GM18511 (cell line): ENCODE data around the gene MAK.
"Not testable (repeated sequence)": the region's sequence is repeated elsewhere in the genome, so short reads cannot be mapped to it uniquely, and the experiment has no call there.

ENCODE experiments used
- ATAC-seq: cut with Tn5 transposase; IDR thresholded peaks from one replicate; pipeline ENCODE4 v1.9.1; 2021; ENCODE audit warnings: mild to moderate bottlenecking, moderate library complexity; ENCODE audit not compliant: unreplicated experiment

The MAK gene

DNA sequence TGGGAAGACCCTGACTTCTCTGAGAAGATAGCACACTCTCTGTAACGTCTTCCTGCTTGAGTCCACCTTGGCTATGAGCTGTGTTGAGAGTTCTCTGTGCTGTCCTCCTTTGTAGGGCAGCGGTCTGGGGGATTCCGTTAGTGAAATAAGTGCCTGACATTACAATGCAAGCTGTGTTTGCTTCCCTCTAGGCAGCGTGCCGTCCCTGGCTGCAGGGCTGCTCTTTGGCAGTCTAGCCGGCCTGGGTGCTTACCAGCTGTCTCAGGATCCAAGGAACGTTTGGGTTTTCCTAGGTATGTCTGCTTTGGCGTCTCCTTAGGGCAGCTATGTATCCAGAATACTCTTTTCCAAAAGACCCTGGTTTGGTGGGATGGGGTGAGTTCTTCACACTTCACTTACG is 112.6 kb downstream of the MAK start:
- ATAC-seq = no peak

DNA sequence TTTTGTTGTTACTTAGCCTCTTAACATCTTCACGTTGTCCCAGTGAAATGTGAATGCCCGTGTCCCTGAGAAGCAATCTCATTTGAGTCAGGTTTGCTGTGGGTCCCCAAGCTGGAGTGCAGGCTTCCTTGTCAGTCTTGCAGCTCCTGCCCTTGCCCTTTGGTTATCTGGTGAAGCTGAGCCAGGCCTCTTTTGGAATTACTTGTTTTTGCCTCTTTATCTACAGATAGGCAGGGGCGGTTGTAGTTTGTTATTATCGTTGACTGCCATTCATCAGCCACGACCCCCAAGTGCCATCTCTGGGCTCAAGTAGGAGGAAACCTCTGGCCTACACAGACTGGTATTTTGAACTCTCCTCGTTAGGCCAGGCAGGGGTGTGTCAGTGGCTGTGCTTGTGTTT is 113.3 kb downstream of the MAK start:
- no peak for ATAC-seq

DNA sequence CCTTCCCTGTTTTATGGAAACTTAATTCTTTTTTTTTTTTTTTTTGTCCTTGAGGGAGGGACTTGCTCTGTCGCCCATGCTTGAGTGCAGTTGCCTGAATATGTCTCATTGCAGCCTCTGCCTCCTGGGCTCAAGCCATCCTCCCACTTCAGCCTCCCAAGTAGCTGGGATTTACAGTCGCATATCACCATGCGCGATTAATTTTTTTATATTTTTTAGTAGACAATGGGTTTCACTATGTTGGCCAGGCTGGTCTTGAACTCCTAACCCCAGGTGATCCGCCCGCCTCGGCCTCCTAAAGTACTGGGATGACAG is 114.8 kb downstream of the MAK start:
- no peak for ATAC-seq

DNA sequence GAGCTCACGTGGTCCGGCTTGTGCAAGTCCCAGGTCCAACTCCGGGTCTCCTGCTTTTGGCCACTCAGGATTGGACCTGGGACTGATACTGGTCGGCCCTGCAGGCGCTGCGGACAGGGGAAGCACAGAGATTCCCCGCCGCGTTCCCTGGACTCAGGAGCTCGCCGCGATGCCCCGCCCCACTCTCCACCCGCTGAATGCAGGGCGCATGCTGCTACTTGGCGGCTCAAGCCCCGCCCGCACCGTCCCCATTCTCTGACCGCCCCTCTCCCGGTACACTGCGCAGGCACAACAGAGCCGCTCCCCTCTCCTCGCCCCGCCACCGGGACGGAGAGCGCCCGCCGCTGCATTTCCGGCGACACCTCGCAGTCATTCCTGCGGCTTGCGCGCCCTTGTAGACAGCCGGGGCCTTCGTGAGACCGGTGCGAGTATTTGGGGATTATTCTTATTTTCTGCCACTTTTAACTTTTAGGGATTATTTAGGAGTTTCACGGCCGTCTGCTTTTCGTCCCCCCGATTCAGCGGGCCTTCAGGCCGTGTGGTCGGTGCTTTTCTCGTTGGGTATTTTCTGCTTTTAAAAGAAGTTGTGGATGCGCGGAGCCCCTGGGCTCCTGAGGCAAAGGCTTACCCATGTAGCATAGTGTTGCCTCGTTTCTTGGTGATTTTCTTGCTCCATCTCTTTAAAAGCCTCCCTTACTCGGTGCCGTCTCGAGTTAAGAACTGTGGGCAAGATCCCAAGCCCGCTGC is 115.3 kb downstream of the MAK start, which contains the start of gene TMEM14C:
TMEM14C (plus strand) TSS at position 251 of the 747 bp plus-strand sequence. CDS start 1,544 bp downstream, outside the sequence.
- peak; percentile 97 for ATAC-seq

DNA sequence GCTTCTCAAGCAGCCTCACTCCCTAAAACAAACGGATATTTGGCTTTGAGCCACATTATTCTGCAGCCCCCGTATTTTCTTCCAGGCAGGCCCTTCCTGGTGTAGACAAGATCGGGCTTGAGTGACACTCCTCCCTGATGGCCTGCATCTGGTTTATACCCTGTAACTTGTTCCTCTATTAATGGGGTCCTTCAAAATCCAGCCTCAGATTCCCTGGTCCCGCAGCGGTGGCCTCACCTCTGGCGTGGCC is 115.8 kb downstream of the MAK start:
- ATAC-seq = no peak

DNA sequence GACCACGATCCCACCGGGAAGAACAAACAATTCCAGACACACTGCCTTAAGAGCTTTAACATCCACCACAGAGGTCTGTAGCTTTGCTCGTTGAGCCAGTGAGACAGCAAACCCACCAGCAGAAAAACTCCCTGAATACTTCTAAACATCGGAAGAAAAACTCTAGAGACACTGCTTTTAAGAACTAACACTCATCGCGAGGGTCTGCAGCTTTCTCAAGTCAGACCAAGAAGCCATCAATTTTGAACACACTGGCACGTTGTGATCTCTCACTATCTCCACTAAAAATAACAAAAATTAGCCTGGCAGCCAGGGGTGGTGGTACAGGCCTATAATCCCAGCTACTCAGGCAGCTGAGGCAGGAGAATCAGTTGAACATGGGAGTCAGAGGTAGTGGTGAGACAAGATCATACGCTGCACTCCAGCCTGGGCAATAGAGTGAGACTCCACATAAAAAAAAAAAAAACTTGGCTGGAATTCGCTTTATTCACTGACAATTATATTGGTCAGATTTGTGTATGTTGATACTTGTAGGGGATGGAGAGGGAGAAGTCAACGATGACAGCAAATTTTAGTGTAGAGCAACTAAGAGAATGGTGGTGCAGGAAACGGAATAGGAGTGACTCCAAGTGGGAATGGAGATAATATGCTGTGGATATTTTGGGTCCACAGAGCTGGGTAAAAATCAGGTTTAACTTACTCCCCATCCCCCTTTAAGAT is 116.3 kb downstream of the MAK start:
- ATAC-seq = no peak

DNA sequence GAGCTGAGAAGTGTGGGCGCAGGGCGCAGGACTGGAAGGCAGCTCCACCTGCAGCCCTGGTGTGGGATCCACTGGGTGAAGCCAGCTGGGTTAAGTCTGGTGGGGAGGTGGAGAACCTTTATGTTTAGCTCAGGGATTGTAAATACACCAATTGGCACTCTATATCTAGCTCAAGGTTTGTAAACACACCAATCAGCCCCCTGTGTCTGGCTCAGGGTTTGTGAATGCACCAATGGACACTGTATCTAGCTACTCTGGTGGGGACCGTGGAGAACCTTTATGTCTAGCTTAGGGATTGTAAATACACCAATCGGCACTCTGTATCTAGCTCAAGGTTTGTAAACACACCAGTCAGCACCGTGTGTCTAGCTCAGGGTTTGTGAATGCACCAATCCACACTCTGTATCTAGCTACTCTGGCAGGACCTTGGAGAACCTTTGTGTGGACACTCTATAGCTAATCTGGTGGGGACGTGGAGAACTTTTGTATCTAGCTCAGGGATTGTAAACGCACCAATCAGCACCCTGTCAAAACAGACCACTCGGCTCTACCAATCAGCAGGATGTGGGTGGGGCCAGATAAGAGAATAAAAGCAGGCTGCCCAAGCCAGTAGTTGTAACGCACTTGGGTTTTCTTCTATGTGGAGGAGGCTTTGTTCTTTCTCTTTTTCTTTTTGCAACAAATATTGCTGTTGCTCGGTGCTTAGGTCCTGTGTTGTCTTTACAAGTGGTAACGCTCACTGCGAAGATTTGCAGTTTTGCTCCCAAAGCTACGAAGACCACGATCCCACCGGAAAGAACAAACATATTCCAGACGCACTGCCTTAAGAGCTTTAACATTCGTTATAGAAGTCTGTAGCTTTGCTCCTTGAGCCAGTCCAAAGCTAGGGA is 117.1 kb downstream of the MAK start:
- ATAC-seq = not testable (repeated sequence)

DNA sequence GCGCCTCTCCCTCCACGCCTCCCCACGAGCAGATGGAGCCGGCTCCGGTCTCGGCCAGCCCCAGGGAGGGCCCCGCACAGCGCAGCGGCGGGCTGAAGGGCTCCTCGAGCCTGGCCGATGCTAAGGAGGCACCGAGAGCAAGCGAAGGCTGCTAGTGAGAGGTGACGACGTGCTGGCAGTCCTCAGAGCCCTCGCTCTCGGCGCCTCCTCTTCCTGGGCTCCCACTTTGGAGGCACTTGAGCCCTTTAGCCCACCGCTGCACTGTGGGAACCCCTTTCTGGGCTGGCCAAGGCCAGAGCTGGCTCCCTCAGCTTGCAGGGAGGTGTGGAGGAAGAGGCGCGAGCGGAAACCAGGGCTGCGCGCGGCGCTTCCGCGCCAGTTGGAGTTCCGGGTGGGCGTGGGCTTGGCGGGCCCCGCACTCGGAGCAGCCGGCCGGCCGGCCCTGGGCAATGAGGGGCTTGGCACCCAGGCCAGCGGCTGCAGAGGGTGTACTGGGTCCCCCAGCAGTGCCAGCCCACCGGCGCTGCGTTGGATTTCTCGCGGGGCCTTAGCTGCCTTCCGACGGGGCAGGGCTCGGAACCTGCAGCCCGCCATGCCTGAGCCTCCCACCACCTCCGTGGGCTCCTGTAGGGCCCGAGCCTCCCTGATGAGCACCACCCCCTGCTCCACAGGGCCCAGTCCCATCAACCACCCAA is 117.9 kb downstream of the MAK start:
- ATAC-seq = peak; percentile 21

DNA sequence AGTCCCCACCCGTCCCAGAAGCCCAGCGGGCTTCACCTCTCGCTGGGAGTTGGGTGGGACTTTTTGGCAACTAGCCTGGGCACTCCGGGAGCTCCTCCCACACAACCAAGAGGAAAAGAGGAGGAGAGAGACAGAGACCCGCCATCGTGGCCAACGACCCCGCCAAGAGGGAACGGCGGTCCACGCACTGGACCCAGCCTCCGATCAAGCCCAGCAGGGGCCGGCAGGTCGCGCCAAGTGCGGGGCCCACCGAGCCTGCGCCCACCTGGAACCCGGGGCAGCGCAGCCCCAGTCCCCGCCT is 118.4 kb downstream of the MAK start:
- ATAC-seq = no peak

DNA sequence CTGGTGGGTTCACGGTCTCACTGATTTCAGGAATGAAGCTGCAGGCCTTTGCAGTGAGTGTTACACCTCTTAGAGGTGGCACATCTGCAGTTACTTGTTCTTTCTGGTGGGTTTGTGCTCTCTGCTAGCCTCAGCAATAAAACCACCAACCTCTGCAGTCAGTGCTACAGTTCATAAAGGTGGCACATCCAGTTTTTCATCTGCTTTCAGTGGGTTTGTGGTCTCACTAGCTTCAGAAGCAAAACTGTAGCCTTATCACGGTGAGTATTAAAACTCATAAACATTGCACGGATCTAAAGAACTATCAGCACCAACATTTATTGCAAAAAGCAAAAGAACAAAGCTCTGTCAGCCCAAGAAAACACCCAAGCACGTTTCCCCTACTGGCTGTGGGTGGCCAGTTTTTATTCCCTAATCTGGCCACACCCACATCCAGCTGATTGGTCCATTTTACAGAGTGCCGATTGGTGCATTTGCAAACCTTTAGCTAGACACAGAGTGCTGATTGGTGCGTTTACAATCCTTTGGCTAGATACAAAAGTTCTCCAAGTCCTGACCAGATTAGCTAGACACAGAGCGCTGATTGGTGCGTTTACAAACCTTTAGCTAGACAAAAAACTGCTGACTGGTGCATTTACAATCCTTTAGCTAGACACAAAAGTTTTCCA is 118.9 kb downstream of the MAK start:
- ATAC-seq = no peak

DNA sequence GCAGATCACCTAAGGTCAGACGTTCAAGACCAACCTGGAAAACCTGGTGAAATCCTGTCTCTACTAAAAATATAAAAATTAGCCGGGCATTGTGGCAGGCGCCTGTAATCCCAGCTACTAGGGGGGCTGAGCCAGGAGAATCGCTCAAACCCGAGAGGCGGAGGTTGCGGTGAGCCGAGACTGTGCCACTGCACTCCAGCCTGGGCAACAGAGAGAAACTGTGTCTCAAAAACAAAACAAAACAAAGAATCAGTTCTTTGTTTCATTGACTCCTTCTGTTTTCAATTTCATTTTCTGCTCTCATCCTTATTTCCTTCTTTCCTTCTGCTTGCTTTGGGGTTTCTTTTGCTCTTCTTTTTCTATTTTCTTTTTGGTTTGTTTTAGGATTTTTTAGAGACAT is 124.4 kb downstream of the MAK start:
- peak; percentile 56 for ATAC-seq
